Heart right ventricle (tissue), 16 donors: ENCODE data around the gene NEUROD2. TPM values are rescaled to one million over a fixed set of nuclear protein-coding genes. Genes with fewer than 3 reads are reported as not detected.

ENCODE experiments used
- ATAC-seq, 8 donors: fragments of 200-7000 bp; cut with Tn5 transposase; one replicate each; pipeline ENCODE4 v1.9.1; 2020; ENCODE audit warnings: mild to moderate bottlenecking in 8 of 8, moderate library complexity in 8 of 8, moderate number of reproducible peaks in 1 of 8
- DNase-seq, 2 donors: peaks; one replicate each; pipeline ENCODE4 v3.0.0-alpha.2; 2020
- H3K27ac ChIP-seq, 10 donors: fragments of 200-600 bp; sonication (generic) in 2 of 10; one replicate each; pipeline versions ENCODE4 v1.5.0 to v1.8.0; 2020 to 2022; ENCODE audit warnings: mild to moderate bottlenecking in 3 of 10
- H3K27me3 ChIP-seq, 7 donors: fragments of 200-600 bp; one replicate each; pipeline ENCODE4 v1.8.0; 2021 to 2022; ENCODE audit warnings: mild to moderate bottlenecking in 2 of 7
- H3K36me3 ChIP-seq, 9 donors: fragments of 200-600 bp; sonication (generic) in 1 of 9; one replicate each; pipeline versions ENCODE4 v1.5.0 to v1.8.0; 2020 to 2022; ENCODE audit warnings: mild to moderate bottlenecking in 2 of 9
- H3K4me1 ChIP-seq, 9 donors: fragments of 200-600 bp; sonication (generic) in 1 of 9; one replicate each; pipeline versions ENCODE4 v1.5.0 to v1.8.0; 2020 to 2022; ENCODE audit warnings: mild to moderate bottlenecking in 4 of 9
- H3K4me3 ChIP-seq, 10 donors: fragments of 200-600 bp; sonication (generic) in 2 of 10; one replicate each; pipeline versions ENCODE4 v1.5.0 to v1.8.0; 2020 to 2022; ENCODE audit warnings: mild to moderate bottlenecking in 7 of 10, moderate library complexity in 2 of 10
- H3K9me3 ChIP-seq, 11 donors: fragments of 200-600 bp in 10 of 11; sonication (generic) in 2 of 11; one replicate each; pipeline versions ENCODE4 v1.5.0 to v1.8.0; 2013 to 2022; ENCODE audit warnings: mild to moderate bottlenecking in 2 of 11, control low read depth in 1 of 11, moderate library complexity in 1 of 11
- WGBS, 2 donors: extraction: QIAGEN DNeasy Blood & Tissue Kit; methylation state at CpG; one replicate each; pipeline ENCODE4 v1.1.7; 2013; ENCODE audit warnings: inconsistent platforms in 1 of 2; 5-methylcytosine and 5-hydroxymethylcytosine counted together
- intact Hi-C, 10 donors: fragments of 100-400 bp; cut with DNase I; formaldehyde crosslinking; loops; one replicate each; pipeline versions ENCODE4 v1.11.1 to v1.14.2; 2022
- polyA plus RNA-seq, 2 donors: library from polyadenylated mRNA; stranded (reverse); fragments of 200-250 nt; gene quantifications; one replicate each; pipeline ENCODE4 v1.2.3, GENCODE V29; 2013
- total RNA-seq, 10 donors: library from RNA; stranded (reverse); fragmentation: NEBNext Ultra II Directional in 3 of 10; extraction: Animal tissue kit (Norgen Biotek cat#: 25700) in 3 of 10; gene quantifications; one replicate each; pipeline versions ENCODE4 v1.2.1 to v1.2.4, GENCODE V29; 2021 to 2023
- TF ChIP-seq, protein P1 (sequence below), 9 donors: fragments of 200-600 bp; sonication (generic) in 2 of 9; IDR thresholded peaks; one replicate each; pipeline versions ENCODE4 v1.5.0 to v1.8.0; 2021 to 2022; ENCODE audit warnings: antibody characterized with exemption in 9 of 9, mild to moderate bottlenecking in 5 of 9, moderate library complexity in 1 of 9
- donor health status: Arrhythmogenic right ventricular cardiomyopathy.
- donor health status: ischemic (EF 13 %, LVEDD 7.1; RV severe dilation, severe dysfunction).
- donor health status: healthy with polysubstance abuse.
- donor health status: DM: no; HTN: yes; CAD: no.
- donor health status: DM: no; HTN: no; CAD: no.
- donor health status: ischemic (EF 25% LVEDD 6.9; RV normal size, moderate dysfunction).
- donor health status: ischemic (EF 25% LVEDD 5.7; RV mildly dilated, moderate dysfunction).
- donor health status: healthy.
- donor health status: DM: yes; HTN: yes; CAD: no.
- donor health status: Ischemic cardiomyopathy.
- donor health status: ischemic (EF 35%, LVEDD 5.7; RV mildly dilated, moderate dysfunction).
- donor health status: nonischemic (EF 11% LVEDD 7.7; RV severe dilation, severe dysfunction).
- donor health status: DM: yes; HTN: yes; CAD: no.
- donor health status: PGD.
- donor health status: ischemic (EF 29% LVEDD 5.4; RV normal size, mild dysfunction).
- donor health status: nonischemic (EF 23%, LVEDD 6.1; RV moderate dilation, normal function).

The NEUROD2 gene
- total and polyA plus RNA-seq, 12 donors, result not detected

GRCh38 chr17:39648616-39649366 is 41.1 kb upstream of the NEUROD2 start:
- DNase-seq (no peak), ATAC-seq (no peak)
- peaks cover 0 to 13% (median 0%) of the 10 kb centered on the region in 9 donors for H3K36me3 ChIP-seq
- TF ChIP-seq, protein P1, sequence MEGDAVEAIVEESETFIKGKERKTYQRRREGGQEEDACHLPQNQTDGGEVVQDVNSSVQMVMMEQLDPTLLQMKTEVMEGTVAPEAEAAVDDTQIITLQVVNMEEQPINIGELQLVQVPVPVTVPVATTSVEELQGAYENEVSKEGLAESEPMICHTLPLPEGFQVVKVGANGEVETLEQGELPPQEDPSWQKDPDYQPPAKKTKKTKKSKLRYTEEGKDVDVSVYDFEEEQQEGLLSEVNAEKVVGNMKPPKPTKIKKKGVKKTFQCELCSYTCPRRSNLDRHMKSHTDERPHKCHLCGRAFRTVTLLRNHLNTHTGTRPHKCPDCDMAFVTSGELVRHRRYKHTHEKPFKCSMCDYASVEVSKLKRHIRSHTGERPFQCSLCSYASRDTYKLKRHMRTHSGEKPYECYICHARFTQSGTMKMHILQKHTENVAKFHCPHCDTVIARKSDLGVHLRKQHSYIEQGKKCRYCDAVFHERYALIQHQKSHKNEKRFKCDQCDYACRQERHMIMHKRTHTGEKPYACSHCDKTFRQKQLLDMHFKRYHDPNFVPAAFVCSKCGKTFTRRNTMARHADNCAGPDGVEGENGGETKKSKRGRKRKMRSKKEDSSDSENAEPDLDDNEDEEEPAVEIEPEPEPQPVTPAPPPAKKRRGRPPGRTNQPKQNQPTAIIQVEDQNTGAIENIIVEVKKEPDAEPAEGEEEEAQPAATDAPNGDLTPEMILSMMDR (IDR thresholded peaks at IDR 0.05), result no peak
- no peak overlapping the region for H3K4me3 ChIP-seq
- no peak overlapping the region for H3K27ac ChIP-seq
- WGBS, 2 donors, result 88 to 92% methylated on average over 15 of the region's 15 CpGs
- no peaks in the 10 kb centered on the region for H3K9me3 ChIP-seq
- H3K27me3 ChIP-seq, result no peaks in the 10 kb centered on the region
- intact Hi-C loops, result no loop called here
- H3K4me1 ChIP-seq, result peaks cover under 1 to 47% (median 23%) of the 10 kb centered on the region in 9 donors

DNA sequence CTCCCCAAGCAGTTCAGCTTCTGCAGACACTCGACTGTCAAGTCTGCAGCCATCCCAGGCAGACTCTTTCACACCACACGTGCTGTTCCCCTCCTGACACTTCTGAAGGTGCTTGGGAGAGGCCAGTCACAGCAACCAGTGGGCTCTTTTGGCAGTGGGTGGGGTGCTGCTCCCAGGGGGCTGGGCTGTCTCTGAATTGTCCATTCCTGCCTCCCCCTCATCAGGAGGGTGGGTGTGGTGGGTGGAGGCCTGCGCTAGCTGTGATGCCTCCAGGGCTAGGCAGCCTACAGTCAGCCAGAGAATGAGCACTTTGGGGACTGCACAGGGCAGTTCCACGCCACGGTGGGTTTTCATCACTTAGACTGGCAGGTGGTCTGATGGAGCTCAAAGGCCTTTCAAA is 39.5 kb upstream of the NEUROD2 start:
- 61 to 63% methylated on average over 5 of the region's 5 CpGs for WGBS, 2 donors
- Histone ChIP-seq H3K27me3 (no peaks in the 10 kb centered on the region), H3K36me3 (peaks cover 0 to 11% (median 0%) of the 10 kb centered on the region in 9 donors), H3K27ac (no peak overlapping the region), H3K4me3 (no peak overlapping the region), H3K9me3 (no peaks in the 10 kb centered on the region), H3K4me1 (peaks cover under 1 to 46% (median 22%) of the 10 kb centered on the region in 9 donors)
- ATAC-seq (peak in 2 of 8 donors; percentile 30 to 31), DNase-seq (no peak)
- TF ChIP-seq, protein P1 (IDR thresholded peaks at IDR 0.05), result no peak
- intact Hi-C loops, result no loop called here

GRCh38 chr17:39643271-39643670 is 35.6 kb upstream of the NEUROD2 start:
- Histone ChIP-seq H3K36me3 (peaks cover 0 to 6% (median 0%) of the 10 kb centered on the region in 9 donors), H3K9me3 (no peaks in the 10 kb centered on the region), H3K4me3 (no peak overlapping the region), H3K27ac (no peak overlapping the region), H3K4me1 (peaks cover 10 to 81% (median 55%) of the 10 kb centered on the region in 9 donors), H3K27me3 (no peaks in the 10 kb centered on the region)
- WGBS, 2 donors, result 73 to 75% methylated on average over 4 of the region's 4 CpGs
- intact Hi-C loops, result no loop called here
- ATAC-seq (peak in 3 of 8 donors; percentile 31 to 57 (median 46)), DNase-seq (no peak)
- TF ChIP-seq, protein P1 (IDR thresholded peaks at IDR 0.05), result no peak

- TF ChIP-seq, protein P1 (IDR thresholded peaks at IDR 0.05), result no peak
- no peak overlapping the region for H3K4me3 ChIP-seq
- H3K27ac ChIP-seq, result no peak overlapping the region
- H3K27me3 ChIP-seq, result no peaks in the 10 kb centered on the region
- WGBS, 2 donors, result 77 to 85% methylated on average over 9 of the region's 9 CpGs
- ATAC-seq (no peak), DNase-seq (no peak)
- no peaks in the 10 kb centered on the region for H3K9me3 ChIP-seq
- intact Hi-C loops, result no loop called here
- peaks cover 0 to 6% (median 0%) of the 10 kb centered on the region in 9 donors for H3K36me3 ChIP-seq
- H3K4me1 ChIP-seq, result peaks cover 10 to 88% (median 63%) of the 10 kb centered on the region in 9 donors
Observed at GRCh38 chr17:39642291-39643074, 34.8 kb upstream of the NEUROD2 start.
